ENCODE measurements around the gene RPS3. TPM values are rescaled to one million over a fixed set of nuclear protein-coding genes. Genes with fewer than 3 reads are reported as not detected.

RPS3 gene
- total and polyA plus RNA-seq, 9 of the 15 experiments (the other 6 are each of a cell fraction or from before 2014, with no cell fraction given), result 2,700 to 5,771 (median 3,679) TPM

DNA sequence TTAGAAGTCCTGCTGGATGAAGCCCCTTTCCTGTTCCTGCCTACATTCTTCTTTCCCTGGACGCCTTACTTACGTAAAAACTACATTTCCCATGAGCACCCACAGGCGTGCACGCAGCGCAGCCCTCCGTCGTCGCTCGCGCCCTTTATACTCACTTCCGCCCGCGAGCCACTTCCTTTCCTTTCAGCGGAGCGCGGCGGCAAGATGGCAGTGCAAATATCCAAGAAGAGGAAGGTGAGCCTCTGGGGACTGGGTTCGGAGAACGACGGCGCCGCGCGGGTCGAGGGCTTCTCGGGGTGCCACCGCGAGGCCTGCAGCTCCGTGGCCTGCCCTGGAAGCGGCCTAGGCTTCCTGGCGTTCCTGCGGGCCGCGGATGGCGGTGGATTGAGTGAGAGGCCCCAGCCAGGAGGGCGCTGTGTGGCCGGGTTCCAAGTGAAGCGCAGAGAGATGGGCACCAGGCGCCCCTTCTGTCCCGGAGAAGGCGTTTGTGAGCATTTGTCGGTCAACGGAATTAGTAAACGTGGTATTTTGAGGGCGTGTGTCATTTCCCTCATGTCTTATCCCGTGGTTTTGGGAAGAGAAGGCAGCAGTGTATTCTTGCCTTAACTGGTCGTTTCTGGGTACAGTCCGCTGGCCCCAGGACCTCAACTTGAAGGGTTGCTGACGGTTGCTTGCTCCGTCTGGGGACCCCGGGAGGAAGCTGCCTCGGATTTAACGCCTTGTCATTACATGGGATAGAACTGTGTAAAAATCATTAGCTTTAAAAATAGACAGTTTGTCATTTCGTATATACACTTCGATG, at the start of gene RPS3 (continued):
- TF ChIP-seq ZFX (CRISPR knock-in tag; IDR thresholded peaks at IDR 0.05) (peak; percentile 100), SPI1 (IDR thresholded peaks at IDR 0.05; ENCODE audit: borderline replicate concordance, low read depth, low read length) (peak; percentile 96), ZFPM2 (CRISPR knock-in tag; IDR thresholded peaks at IDR 0.05) (no peak), STAT5B (CRISPR knock-in tag; IDR thresholded peaks at IDR 0.05) (no peak), ELF2 (CRISPR knock-in tag; IDR thresholded peaks at IDR 0.05) (peak; percentile 86), SP2 (IDR thresholded peaks at IDR 0.05; ENCODE audit: extremely low read depth, low read depth, low read length, poor library complexity, severe bottlenecking) (no peak), ZNF121 (CRISPR knock-in tag; conservative IDR thresholded peaks at IDR 0.05) (no peak), RFX7 (CRISPR knock-in tag; IDR thresholded peaks at IDR 0.05) (no peak), SNRNP70 (optimal IDR thresholded peaks at IDR 0.05; ENCODE audit: low read depth, low read length) (peak; percentile 55), GATAD2B (IDR thresholded peaks at IDR 0.05; ENCODE audit: borderline replicate concordance) (peak; percentile 30), SMAD3 (CRISPR knock-in tag; conservative IDR thresholded peaks at IDR 0.05) (peak; percentile 78; the same call in 1 of the 2 replicates)
- TF ChIP-seq, protein P1, sequence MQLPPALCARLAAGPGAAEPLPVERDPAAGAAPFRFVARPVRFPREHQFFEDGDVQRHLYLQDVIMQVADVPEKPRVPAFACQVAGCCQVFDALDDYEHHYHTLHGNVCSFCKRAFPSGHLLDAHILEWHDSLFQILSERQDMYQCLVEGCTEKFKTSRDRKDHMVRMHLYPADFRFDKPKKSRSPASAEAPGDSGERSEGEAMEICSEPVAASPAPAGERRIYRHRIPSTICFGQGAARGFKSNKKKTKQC (CRISPR knock-in tag; IDR thresholded peaks at IDR 0.05), result peak; percentile 97
- TF ChIP-seq, protein P2, sequence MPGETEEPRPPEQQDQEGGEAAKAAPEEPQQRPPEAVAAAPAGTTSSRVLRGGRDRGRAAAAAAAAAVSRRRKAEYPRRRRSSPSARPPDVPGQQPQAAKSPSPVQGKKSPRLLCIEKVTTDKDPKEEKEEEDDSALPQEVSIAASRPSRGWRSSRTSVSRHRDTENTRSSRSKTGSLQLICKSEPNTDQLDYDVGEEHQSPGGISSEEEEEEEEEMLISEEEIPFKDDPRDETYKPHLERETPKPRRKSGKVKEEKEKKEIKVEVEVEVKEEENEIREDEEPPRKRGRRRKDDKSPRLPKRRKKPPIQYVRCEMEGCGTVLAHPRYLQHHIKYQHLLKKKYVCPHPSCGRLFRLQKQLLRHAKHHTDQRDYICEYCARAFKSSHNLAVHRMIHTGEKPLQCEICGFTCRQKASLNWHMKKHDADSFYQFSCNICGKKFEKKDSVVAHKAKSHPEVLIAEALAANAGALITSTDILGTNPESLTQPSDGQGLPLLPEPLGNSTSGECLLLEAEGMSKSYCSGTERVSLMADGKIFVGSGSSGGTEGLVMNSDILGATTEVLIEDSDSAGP (CRISPR knock-in tag; IDR thresholded peaks at IDR 0.05), result 0 out of 2 replicates have a peak, but pooled peaks have one; percentile 34
- TF ChIP-seq, protein P3, sequence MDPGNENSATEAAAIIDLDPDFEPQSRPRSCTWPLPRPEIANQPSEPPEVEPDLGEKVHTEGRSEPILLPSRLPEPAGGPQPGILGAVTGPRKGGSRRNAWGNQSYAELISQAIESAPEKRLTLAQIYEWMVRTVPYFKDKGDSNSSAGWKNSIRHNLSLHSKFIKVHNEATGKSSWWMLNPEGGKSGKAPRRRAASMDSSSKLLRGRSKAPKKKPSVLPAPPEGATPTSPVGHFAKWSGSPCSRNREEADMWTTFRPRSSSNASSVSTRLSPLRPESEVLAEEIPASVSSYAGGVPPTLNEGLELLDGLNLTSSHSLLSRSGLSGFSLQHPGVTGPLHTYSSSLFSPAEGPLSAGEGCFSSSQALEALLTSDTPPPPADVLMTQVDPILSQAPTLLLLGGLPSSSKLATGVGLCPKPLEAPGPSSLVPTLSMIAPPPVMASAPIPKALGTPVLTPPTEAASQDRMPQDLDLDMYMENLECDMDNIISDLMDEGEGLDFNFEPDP (CRISPR knock-in tag; IDR thresholded peaks at IDR 0.05), result 0 out of 2 replicates have a peak, but pooled peaks have one; percentile 45
- TF ChIP-seq, protein P4, sequence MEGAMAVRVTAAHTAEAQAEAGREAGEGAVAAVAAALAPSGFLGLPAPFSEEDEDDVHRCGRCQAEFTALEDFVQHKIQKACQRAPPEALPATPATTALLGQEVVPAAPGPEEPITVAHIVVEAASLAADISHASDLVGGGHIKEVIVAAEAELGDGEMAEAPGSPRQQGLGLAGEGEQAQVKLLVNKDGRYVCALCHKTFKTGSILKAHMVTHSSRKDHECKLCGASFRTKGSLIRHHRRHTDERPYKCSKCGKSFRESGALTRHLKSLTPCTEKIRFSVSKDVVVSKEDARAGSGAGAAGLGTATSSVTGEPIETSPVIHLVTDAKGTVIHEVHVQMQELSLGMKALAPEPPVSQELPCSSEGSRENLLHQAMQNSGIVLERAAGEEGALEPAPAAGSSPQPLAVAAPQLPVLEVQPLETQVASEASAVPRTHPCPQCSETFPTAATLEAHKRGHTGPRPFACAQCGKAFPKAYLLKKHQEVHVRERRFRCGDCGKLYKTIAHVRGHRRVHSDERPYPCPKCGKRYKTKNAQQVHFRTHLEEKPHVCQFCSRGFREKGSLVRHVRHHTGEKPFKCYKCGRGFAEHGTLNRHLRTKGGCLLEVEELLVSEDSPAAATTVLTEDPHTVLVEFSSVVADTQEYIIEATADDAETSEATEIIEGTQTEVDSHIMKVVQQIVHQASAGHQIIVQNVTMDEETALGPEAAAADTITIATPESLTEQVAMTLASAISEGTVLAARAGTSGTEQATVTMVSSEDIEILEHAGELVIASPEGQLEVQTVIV (CRISPR knock-in tag; IDR thresholded peaks at IDR 0.05; ENCODE audit: borderline replicate concordance), result no peak
- TF ChIP-seq, protein P5, sequence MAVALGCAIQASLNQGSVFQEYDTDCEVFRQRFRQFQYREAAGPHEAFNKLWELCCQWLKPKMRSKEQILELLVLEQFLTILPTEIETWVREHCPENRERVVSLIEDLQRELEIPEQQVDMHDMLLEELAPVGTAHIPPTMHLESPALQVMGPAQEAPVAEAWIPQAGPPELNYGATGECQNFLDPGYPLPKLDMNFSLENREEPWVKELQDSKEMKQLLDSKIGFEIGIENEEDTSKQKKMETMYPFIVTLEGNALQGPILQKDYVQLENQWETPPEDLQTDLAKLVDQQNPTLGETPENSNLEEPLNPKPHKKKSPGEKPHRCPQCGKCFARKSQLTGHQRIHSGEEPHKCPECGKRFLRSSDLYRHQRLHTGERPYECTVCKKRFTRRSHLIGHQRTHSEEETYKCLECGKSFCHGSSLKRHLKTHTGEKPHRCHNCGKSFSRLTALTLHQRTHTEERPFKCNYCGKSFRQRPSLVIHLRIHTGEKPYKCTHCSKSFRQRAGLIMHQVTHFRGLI (CRISPR knock-in tag; IDR thresholded peaks at IDR 0.05), result no peak

All from K562 (cell line).